T47D (cell line): ENCODE measurements around the gene ANP32E.
"Not testable (repeated sequence)": the region's sequence is repeated elsewhere in the genome, so short reads cannot be mapped to it uniquely, and the experiment has no call there.

Experiments used
- DNase-seq, 2 experiments: peaks; one replicate each; pipeline versions ENCODE4 v3.0.0 to v3.0.0-alpha.2; 2011 to 2012; ENCODE audit warnings: low read depth in 1 of 2, low spot score in 1 of 2
- JUND ChIP-seq: IDR thresholded peaks from 2 replicates; pipeline ENCODE4 v1.6.1; 2012; ENCODE audit warnings: low read depth
- in situ Hi-C: cut with HindIII; loops from 2 replicates; pipeline ENCODE4 v1.10.0; 2016; ENCODE audit warnings: low sequenced_read_pairs, low pct_unique_long_range_greater_than_20kb

ANP32E gene

DNA sequence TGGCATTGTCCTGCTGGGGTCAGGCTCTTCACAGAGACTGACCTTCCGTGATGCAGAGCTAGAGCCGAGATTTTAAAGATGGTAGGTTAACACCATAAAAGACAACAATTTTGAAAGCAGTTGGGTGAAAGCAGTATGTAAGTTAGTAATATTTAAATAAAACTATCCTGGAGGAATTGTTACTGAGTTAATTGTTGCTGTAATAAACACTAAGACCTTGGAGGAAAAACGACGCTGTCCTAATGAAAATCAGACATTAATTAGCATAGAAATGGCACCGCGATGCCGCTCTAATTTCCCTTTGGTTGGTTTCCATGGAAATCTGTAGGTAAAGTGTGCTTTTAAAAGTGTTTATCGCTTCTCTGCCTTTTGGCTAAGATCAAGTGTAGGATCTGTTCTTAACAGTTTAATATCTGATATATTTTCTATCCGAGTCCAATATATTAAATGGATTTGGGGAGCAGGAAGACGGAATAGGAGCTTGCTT, 745 bp upstream of the ANP32E start:
- DNase-seq, result no peak
- in situ Hi-C loops, result no loop called here
- TF ChIP-seq JUND, result no peak

DNA sequence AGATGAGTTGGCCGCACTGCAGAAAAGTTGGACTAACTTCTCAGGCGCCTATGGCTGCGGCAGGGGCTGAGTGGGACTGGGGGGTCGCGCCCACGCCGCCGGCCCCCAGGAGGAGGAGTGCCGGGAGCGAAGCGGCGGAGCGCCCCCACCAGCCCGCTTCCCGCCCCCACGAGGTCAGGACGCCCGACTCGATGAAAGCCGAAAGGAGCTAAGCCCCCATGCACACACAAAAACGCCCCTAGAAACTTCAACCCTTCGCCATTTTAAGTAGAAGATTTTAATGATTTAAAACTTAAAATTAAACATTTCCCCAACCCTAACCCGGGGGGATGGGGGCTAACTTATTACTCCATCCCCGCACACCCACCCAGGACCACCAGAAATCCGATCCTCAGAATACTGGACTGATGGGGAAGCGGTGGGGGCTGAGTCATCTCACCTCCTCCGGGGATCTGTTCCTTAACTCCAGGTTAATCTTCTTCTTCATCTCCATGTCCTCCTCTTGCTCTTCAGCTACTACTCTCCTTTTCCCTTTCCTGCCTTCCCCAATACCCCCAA, 539 bp downstream of the ANP32E start:
- no peak for TF ChIP-seq JUND
- DNase-seq, result peak in 1 of 2 experiments; percentile 51
- in situ Hi-C loops, result no loop called here

DNA sequence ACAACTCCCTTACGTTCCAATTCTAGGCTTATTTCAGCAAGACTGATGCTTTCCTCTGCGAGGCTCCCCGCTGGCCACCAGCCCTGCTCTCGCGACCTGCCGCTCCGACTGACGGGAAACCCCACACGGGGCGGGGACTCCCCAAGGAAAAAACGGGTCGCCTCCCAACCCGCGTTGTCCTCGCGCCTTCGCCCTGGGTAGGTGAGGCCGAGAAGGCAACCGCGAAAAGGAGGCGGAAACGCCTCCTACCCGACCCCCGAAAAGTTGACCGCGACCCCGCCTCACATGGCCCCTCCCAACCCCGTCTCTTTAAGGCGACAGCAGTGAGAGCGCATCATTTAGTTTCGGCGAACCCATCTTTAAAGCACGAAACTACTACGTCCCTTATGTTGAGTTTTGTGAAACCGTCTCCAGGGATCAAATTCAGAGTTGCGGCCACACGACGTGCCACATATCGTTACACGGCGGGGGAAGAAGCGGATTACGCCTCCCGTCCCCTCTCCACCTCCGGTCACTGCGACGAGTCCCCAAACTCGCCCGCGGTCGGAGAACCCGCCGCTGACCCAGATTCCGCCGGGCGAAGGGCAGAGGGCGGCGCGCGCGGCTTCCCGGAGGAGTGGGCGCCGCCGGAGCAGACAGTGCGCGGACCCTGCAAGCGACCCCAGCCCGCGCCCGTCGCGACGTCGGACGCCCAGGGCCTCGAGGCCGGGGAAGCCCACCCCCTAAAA, 1.2 kb downstream of the ANP32E start:
- DNase-seq, result peak; percentile 72 to 77
- in situ Hi-C loops, result no loop called here
- TF ChIP-seq JUND, result no peak

DNA sequence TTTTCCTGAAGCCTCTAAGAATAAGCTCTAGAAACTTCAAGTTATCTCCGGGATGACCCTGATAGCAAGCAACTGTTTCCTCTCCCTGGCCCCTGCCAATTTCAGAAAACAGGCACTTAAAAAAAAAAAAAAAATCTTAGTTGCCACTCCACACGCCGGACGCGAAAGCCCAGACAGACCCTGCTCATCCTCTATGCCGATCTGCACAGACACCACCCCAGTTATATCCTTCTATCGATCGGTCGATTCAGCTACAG, 1.7 kb downstream of the ANP32E start:
- in situ Hi-C loops, result no loop called here
- TF ChIP-seq JUND, result no peak
- no peak for DNase-seq

DNA sequence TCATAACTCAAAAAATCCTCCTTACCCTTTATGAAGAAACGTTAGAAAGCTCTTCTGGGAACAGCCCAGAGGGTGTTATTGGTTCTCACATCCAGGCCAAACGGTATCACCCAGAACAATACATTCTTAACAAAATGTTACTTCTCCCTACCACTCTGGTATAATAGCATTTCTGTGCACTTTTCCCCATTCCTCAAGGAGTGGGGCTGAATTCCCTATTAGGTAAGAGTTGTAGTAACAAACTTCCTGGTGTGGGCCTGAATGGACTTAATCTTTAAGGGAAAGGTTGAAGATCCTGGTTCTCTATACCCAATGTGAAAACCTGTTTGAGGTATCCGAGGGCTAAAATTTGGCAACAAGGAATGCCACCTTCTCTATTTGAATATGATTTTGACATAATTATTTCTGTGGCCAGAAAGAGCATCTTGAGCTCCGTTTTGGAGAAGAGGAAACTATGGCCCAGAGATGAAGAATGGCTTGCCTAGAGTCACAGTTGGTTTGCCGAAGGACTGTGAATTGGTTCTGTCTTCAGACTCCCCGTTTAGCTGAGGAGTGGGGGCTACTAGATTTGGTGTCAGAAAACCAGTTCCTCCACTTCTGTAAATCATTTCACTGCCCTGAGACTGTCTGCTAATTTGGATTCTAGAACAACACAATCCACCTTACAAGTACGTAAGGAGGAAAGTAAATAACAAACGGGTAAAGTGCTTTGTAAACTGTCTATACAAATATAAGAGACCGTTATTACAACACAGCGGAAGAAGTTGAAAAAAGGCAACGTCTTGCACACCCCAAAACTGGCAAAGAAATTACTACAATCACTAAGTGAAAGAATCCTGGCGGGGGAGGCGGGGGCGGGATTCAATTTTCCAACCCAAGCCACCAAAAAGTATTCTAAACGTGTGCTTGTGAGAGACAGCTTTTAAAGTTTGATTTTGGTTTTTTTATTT, 2.3 kb downstream of the ANP32E start:
- peak; percentile 27 to 54 for DNase-seq
- no peak for TF ChIP-seq JUND
- in situ Hi-C loops, result no loop called here

DNA sequence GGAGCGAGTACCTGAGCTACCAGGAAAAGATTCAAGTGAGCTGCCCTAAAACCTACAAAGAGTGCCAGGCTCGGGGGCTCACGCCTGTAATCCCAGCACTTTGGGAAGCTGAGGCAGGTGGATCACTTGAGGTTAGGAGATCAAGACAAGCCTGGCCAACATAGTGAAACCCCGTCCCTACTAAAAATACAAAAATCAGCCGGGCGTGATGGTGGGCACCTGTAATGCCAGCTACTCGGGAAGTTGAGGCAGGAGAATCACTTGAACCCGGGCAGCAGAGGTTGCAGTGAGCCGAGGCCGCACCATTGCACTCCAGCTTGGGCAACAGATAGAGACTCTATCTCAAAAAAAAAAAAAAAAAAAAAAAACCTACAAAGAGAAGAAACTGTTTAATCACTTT, 3.0 kb downstream of the ANP32E start:
- DNase-seq, in situ Hi-C loops: not testable (repeated sequence)

DNA sequence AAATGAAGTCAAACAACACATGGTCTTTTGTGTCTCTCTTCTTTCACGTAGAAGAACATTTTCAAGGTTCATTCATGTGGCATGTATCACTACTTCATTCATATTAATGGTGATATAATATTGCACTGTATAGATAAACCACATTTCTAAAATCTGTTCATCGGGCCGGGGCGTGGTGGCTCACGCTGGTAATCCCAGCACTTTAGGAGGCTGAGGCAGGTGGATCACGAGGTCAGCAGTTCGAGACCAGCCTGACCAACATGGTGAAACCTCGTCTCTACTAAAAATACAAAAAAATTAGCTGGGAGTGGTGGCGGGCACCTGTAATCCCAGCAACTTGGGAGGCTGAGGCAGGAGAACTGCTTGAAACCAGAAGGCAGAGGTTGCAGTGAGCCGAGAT, 7.7 kb downstream of the ANP32E start:
- in situ Hi-C loops, DNase-seq: not testable (repeated sequence)

DNA sequence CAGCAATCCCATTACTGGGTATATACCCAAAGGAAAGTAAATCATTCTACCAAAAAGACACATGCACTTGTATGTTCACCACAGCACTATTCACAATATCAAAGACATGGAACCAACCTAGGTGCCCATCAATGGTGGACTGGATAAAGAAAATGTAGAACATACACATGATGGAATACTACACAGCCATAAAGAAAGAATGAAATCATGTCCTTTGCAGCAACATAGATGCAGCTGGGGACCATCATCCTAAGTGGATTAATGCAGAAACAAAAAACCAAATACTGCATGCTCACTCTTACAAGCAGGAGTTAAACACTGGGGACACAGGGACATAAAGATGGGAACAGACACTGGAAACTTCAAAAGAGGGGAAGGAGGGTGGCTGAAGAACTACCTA, 8.7 kb downstream of the ANP32E start:
- no peak for TF ChIP-seq JUND
- no peak for DNase-seq
- in situ Hi-C loops, result no loop called here

DNA sequence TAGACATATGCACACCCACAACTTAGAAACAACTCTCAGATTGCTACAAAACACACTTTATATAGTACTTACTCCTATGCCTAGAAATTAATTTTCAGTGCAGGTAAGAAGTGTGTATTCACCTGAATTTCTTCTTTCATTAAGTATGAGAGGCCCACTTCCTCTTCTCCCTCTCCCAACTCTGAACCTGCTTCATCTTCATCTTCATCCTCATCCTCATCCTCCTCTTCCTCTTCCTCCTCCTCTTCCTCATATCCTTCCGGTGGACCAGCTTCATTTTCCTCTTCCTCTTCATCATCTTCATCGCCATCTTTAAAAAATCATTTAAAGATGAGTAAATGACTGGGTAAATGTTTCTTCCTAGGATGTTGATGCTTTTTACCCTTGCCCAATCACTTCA, 9.4 kb downstream of the ANP32E start:
- no peak for TF ChIP-seq JUND
- in situ Hi-C loops, result no loop called here

DNA sequence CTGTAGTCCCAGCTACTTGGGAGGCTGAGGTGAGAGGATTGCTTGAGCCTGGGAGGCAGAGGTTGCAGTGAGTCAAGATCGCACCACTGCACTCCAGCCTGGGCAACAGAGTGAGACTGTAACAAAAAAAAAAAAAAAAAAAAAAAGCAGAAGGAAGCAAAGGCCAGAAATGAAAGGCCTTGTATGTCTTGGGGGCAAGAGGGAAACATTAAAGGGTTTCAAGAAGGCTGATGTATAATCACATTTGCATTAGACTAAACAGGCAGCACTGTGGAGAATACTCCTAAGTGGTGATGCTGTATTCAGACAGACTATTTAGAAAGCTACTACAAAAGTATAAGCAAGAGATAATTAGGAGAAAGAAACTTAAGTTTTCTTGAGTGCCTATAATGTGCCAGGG, 10.4 kb downstream of the ANP32E start:
- no peak for DNase-seq
- no peak for TF ChIP-seq JUND
- in situ Hi-C loops, result no loop called here

More for the DNA sequence above, 9.4 kb downstream of the ANP32E start:
- no peak for DNase-seq

DNA sequence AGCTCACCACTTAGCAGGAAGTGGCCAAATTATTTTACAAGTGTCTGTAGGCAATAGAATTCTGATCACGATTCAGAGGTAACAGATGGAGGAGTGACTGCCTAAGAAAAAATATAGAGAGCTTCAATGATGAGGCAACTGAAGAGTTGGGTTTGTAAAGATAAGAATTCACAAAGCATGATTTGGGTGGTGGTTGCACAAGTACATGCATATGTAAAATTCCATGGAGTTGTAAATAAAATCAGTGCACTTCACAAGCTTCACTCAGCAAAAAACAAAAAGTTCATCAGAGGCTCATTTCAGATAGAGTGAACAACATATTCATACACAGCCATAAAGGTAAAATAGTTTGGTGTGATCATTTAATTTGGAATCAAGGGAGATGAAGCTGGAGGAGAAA, 10.9 kb downstream of the ANP32E start:
- TF ChIP-seq JUND, result no peak
- in situ Hi-C loops, result no loop called here
- DNase-seq, result no peak

DNA sequence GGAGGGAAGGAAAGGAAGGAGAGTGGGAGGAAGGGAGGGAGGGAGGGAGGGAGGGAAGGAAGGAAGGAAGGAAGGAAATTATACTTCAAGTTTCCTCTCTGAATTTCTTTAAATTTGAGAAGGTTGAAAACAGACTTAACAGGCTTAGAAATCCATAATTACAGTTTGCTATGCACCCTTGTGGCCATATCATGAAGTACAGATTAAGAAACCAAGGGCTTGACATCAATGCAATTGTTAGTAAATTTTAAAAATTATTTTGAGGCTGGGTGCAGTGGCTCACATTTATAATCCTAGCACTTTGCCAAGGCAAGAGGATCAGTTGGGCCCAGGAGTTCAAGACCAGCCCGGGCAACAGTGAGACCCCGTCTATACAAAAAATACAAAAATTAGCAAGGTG, 14.4 kb downstream of the ANP32E start:
- TF ChIP-seq JUND, result no peak
- in situ Hi-C loops, result no loop called here
- peak; percentile 39 to 41 for DNase-seq

DNA sequence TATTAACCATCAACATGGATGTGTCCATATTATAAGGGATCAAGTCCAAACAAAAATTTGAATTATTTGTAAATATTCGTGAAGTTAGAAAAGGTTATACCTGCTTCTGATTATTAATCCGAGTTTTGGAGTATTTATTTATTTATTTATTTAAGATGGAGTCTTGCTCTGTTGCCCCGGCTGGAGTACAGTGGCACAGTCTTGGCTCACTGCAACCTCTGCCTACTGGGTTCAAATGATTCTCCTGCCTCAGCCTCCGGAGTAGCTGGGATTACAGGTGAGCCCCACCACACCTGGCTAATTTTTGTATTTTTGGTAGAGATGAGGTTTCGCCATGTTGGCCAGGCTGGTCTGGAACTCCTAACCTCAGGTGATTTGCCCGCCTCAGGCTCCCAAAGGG, 20.1 kb downstream of the ANP32E start:
- in situ Hi-C loops, DNase-seq: not testable (repeated sequence)

DNA sequence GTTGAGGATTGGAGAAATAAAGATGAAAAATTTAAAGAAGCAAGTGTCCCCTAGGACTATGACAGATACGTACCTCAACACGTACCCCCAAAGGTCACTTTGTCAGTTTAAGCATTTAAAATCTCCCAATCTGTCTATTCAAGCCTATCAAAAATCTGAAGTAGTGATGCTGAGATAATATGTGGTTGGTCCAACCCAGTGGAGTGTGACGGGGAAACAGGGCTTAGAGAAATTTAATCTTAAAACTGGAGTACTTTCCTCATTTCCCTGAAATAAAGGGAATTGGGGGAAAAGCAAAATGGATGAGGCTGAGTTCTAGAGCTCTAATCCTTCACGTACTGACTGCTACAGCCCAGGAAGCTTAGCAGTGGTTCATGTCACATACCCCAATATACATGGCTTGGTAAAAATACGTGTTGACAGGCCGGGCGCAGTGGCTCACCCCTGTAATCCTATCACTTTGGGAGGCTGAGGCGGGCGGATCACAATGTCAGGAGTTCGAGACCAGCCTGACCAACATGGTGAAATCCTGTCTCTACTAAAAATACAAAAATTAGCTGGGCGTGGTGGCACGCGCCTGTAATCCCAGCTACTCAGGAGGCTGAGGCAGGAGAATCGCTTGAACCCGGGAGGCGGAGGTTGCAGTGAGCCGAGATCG, 21.7 kb downstream of the ANP32E start:
- DNase-seq, in situ Hi-C loops: not testable (repeated sequence)
